Choroid plexus epithelial cell (primary cell): ENCODE results near the gene DHX57.
A peak's percentile ranks its signal among the peaks of the same experiment; 100 is the strongest.

Experiments
- DNase-seq: peaks from one replicate; pipeline ENCODE4 v3.0.0-alpha.2; 2010; ENCODE audit warnings: low read depth
- H3K4me3 ChIP-seq: 2 replicates; pipeline ENCODE4 v1.5.1; 2011; ENCODE audit warnings: low read depth, mild to moderate bottlenecking, control low read depth, low read length, moderate library complexity
- TF ChIP-seq, protein P1 (sequence below): conservative IDR thresholded peaks from 2 replicates; pipeline ENCODE4 v1.5.1; 2011; ENCODE audit warnings: low read depth, mild to moderate bottlenecking, control low read depth, inconsistent platforms, low read length, moderate library complexity

DHX57 gene

DNA sequence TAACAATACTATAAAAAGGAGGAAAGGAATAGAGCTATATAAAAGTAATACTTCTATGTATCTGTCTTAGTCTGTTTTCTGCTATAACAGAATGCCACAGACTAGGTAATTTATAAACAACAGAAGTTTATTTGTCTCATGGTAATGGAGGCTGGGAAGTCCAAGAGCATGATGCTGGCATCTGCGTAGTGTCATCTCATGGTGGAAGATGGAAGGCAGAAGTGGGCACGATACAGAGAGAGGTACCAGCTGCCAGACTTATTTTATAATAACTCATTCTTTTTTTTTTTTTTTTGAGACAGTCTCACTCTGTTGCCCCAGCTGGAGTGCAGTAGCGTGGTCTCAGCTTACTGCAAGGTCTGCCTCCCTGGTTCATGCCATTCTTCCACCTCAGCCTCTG, 4.3 kb downstream of the DHX57 start:
- TF ChIP-seq, protein P1, sequence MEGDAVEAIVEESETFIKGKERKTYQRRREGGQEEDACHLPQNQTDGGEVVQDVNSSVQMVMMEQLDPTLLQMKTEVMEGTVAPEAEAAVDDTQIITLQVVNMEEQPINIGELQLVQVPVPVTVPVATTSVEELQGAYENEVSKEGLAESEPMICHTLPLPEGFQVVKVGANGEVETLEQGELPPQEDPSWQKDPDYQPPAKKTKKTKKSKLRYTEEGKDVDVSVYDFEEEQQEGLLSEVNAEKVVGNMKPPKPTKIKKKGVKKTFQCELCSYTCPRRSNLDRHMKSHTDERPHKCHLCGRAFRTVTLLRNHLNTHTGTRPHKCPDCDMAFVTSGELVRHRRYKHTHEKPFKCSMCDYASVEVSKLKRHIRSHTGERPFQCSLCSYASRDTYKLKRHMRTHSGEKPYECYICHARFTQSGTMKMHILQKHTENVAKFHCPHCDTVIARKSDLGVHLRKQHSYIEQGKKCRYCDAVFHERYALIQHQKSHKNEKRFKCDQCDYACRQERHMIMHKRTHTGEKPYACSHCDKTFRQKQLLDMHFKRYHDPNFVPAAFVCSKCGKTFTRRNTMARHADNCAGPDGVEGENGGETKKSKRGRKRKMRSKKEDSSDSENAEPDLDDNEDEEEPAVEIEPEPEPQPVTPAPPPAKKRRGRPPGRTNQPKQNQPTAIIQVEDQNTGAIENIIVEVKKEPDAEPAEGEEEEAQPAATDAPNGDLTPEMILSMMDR: no peak
- DNase-seq: no peak

DNA sequence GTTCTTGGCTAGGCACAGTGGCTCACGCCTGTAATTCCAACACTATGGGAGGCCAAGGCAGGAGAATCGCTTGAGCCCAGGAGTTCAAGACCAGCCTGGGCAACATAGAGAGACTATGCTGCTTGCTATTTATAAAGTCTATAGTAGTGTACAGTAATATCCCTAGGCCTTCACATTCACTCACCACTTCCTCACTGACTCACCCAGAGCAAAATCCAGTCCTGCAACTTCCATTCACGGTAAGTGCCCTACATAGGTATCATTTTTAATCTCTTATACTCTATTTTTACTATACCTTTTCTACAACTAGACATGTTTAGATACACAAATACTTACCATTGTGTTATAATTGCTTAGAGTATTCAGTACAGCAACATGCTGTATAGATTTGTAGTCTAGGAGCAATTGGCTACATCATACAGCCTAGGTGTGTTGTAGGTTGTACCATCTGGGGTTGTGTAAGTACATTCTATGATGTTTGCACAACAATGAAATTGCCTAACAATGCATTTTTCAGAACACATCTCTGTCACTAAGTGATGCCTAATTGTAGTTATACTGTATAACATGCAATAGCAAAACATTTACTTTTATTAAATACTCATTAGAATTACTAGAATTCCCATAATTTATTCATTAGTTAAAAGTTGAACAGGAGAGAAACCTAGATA, 8.8 kb downstream of the DHX57 start:
- TF ChIP-seq, protein P1: no peak
- DNase-seq: no peak
- no peak overlapping the region for H3K4me3 ChIP-seq

More for the DNA sequence above, 4.3 kb downstream of the DHX57 start:
- no peak overlapping the region for H3K4me3 ChIP-seq

- DNase-seq: peak; percentile 1
- no peak overlapping the region for H3K4me3 ChIP-seq
- TF ChIP-seq, protein P1: no peak
Measured at GRCh38 chr2:38863061-38863695, 12.6 kb downstream of the DHX57 start.

- DNase-seq: no peak
- TF ChIP-seq, protein P1: no peak
- no peak overlapping the region for H3K4me3 ChIP-seq
Measured at GRCh38 chr2:38862476-38862875, 13.3 kb downstream of the DHX57 start.

DNA sequence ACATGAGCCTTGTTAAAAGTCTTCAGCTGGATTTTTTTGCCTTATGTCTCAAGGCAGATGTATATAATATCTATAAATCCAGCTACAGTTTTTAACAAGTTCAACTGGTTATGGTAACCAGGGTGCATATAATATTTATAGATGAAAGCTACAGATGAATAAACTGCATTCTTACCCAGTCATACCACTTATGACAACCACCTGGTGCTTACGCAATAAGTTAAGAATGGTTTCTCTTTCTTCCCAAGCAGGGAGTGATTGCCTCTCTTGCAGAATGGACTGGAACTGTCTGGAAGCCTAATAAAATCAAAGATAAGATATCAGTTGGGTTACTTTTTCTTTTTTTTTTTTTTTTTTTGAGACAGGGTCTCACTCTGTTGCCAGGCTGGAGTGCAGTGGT, 19.6 kb downstream of the DHX57 start:
- H3K4me3 ChIP-seq: no peak overlapping the region
- DNase-seq: peak; percentile 58
- TF ChIP-seq, protein P1: no peak

DNA sequence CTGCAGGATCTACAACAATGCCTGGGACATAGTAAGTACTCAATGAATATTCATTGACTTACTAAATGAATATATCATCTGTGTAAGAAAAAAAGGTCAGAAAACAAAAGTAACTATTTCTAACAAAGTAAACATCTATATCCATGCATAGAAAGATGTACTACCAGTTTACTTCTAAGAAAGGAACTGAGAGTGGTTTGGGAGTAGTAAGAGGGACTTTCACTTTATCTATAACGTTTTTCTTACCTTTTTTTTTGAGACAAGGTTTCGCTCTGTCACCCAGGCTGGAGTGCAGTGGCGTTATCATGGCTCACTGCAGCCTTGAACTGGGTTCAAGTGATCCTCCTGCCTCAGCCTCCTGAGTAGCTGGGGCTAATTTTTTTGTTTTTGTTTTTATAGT, 25.7 kb downstream of the DHX57 start:
- TF ChIP-seq, protein P1: no peak
- H3K4me3 ChIP-seq: no peak overlapping the region
- no peak for DNase-seq

GRCh38 chr2:38836791-38837190, 38.9 kb downstream of the DHX57 start:
- no peak for DNase-seq
- TF ChIP-seq, protein P1: no peak
- no peak overlapping the region for H3K4me3 ChIP-seq
